Measurements from ENCODE around the gene RNASET2.

GRCh38 chr6:166927240-166927934 is 29.0 kb downstream of the RNASET2 start:
- TF ChIP-seq, protein P1, sequence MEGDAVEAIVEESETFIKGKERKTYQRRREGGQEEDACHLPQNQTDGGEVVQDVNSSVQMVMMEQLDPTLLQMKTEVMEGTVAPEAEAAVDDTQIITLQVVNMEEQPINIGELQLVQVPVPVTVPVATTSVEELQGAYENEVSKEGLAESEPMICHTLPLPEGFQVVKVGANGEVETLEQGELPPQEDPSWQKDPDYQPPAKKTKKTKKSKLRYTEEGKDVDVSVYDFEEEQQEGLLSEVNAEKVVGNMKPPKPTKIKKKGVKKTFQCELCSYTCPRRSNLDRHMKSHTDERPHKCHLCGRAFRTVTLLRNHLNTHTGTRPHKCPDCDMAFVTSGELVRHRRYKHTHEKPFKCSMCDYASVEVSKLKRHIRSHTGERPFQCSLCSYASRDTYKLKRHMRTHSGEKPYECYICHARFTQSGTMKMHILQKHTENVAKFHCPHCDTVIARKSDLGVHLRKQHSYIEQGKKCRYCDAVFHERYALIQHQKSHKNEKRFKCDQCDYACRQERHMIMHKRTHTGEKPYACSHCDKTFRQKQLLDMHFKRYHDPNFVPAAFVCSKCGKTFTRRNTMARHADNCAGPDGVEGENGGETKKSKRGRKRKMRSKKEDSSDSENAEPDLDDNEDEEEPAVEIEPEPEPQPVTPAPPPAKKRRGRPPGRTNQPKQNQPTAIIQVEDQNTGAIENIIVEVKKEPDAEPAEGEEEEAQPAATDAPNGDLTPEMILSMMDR (IDR thresholded peaks at IDR 0.05), result no peak
- no peak for TF ChIP-seq POLR2A (IDR thresholded peaks at IDR 0.05)

Data from testis (tissue), 2 donors.